Measurements from ENCODE around the gene PTK7.

The PTK7 gene

GRCh38 chr6:43207286-43207685 is 131.2 kb downstream of the PTK7 start:
- no peak for DNase-seq (ENCODE audit: low spot score)
